ENCODE measurements around the gene FKBP8.

GRCh38 chr19:18515959-18516358 is 27.4 kb downstream of the FKBP8 start:
- TF ChIP-seq CTCF (IDR thresholded peaks at IDR 0.05; ENCODE audit: insufficient read depth, low read length) (no peak), POLR2AphosphoS5 (IDR thresholded peaks at IDR 0.05; ENCODE audit: low read depth) (no peak), SPI1 (IDR thresholded peaks at IDR 0.05; ENCODE audit: borderline replicate concordance, low read depth) (no peak), REST (IDR thresholded peaks at IDR 0.05; ENCODE audit: insufficient replicate concordance, low read depth) (no peak), GABPA (IDR thresholded peaks at IDR 0.05; ENCODE audit: low read depth) (no peak)

Data from HL-60 (cell line).